ENCODE measurements around the gene HNRNPLL.

Gene HNRNPLL

DNA sequence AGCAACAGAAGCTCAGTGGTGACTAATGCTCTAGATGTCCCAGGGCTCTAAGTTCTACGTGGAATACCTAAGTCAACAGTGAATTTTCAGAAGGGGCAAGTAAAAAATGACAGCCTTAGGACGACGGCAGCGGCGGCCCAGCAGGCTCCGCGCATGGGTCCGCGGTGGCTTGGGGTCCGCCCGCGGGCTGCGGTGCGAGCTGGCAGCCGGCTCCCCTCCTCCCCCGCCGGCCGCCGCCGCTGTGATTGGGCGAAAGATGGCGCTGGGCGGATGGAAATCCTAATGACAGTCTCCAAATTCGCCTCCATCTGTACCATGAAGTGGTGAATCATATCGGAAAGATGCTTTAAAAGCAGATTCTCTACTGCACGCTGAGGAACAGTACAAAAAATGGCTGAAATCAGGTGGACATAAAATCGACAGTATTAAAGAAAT, 74.7 kb downstream of the HNRNPLL start:
- peak; percentile 68 for DNase-seq

DNA sequence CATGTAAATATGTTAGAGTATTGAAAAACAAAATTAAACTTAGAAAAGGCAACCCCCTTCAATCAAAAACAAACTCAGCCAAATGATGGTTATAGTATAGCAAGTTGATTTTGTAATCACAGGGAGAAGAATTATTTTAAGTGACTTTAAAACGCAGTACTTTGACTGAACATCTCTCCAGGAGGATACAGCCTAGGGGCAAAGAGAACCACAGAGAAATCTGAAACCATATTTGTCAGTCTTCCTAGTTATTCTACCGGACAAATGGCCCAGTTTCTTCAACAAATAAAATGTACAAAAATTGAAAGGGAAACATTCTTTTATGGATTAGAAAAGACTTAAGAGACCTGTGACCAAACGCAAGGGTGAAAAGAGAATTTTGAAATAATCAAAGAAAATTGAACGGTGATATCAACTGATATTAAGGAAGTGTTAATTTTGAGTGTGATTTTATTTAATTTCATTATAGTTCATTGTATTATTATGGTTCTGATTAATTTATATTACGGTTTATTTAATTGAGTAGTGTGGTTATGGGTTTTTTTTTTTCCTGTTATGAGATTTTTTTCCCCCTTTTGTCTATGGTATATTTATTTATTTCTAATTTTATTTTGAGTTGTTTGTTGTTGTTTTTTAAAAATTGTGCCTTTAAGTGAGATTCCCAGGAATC, 75.3 kb downstream of the HNRNPLL start:
- no peak for DNase-seq

DNA sequence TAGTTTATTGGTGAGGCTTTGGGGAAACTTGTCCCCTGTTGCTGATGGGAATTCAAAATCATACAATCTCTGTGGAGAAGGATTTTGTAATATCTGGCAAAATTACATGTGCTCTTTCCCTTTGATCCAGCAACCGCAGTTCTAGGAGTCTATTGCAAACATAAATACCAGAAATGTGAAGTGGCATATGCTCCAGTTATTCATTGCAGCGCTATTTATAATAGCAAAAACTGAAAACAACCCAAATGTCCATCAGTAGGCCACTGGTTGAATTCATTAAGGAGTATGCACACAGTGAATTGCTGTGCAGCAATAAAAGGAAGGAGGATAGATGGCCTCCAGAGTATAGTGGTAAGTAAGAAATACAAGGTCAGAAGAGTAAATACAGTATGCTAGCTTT, 76.5 kb downstream of the HNRNPLL start:
- DNase-seq, result no peak

DNA sequence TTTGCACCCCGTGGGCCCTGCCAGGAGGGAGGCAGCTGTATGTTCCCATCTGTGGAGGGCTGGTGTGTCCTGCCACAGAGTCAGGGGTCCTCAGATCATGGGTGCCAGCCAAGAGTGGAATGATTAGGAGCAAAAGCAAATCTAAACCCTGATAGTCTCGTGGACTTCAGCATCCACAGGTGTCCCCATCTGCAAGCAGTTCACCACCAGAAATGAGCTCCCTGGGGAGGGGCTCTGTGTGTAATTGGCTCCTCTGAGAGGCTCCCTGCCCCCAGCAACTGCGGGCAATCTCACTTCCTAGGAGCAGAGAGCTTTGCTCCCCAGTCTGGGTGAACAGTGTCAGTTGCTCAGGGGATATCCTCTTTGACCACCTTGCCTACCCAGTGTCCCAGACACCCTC, 78.1 kb downstream of the HNRNPLL start:
- DNase-seq, result no peak

GRCh38 chr2:38523728-38524437, 78.8 kb downstream of the HNRNPLL start:
- DNase-seq, result no peak

- DNase-seq, result peak; percentile 19
These were observed 79.9 kb downstream of the HNRNPLL start for GRCh38 chr2:38522754-38523349.

- DNase-seq, result no peak
These were observed 80.9 kb downstream of the HNRNPLL start for GRCh38 chr2:38521835-38522234.

- no peak for DNase-seq
These were observed 85.4 kb downstream of the HNRNPLL start for GRCh38 chr2:38517284-38517683.

DNA sequence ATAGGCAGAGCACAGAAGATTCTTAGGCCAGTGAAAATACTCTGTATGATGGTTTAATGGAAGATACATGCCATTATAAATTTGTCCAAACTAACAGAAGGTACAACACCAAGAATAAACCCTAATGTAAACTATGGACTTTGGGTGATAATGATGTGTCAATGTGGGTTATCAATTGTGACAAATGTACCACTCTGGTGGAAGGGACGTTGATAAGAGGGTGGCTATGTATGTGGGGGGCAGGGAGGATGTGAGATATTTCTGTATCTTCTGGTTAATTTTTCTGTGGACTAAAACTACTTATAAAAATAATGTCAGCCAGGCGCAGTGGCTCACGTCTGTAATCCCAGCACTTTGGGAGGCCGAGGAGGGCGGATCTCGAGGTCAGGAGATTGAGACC, 86.2 kb downstream of the HNRNPLL start:
- DNase-seq, result no peak

- no peak for DNase-seq
These were observed 86.6 kb downstream of the HNRNPLL start for GRCh38 chr2:38516122-38516521.

- peak; percentile 78 for DNase-seq
These were observed 87.3 kb downstream of the HNRNPLL start for GRCh38 chr2:38515155-38516074.

- no peak for DNase-seq
These were observed 88.0 kb downstream of the HNRNPLL start for GRCh38 chr2:38514603-38515154.

DNA sequence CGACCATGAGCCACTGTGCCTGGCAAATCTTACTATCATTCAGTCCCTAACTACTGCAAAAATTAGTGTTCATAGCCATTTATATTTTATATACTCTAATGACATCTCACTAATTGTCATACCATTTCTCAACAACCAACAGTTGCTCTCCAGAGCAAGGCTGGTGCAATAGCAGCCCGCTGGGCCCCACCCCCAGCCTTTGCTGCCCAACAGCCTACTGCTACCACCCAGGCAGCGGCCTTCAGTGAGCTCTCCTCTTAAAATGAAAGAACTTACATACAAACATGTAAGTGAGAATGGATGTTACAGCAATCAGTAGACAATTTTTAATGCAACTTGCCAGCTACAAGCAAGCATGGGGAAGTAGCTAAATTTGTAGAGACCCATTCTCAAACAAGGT, 90.5 kb downstream of the HNRNPLL start:
- DNase-seq, result no peak
